NCI-H146 (cell line): ENCODE data around the gene KRTAP10-10.
"Not testable (repeated sequence)": the region's sequence is repeated elsewhere in the genome, so short reads cannot be mapped to it uniquely, and the experiment has no call there.

Experiments
- DNase-seq: peaks from one replicate; lab custom pipeline; 2025; lab: John Stamatoyannopoulos, UW

The KRTAP10-10 gene

DNA sequence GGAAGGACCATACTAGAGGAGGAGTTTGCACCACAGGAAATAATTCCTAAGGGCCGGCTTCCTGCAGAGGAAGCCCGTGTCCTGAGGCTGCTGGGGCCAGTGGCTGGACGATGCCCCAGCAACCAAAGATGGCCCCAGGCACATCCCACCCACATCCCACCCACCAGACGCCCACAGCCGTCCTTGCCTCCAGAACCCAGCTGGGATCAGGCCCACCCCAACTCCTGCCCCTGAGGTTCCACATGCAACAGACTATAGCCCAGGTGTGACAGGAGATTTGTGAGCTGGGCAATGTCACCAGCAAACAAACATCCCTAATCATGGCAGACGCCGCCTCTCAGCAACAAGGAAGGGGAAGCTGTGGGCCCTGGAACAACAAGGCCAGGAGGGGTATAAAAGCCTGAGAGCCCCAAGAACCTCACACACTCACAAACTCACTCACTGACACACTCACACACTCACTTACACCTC is 10.4 kb upstream of the KRTAP10-10 start, which contains the start of gene KRTAP10-9:
Gene KRTAP10-9 (plus strand): TSS at position 421 of the 471 bp plus-strand sequence. CDS start 79 bp downstream, outside the sequence.
- peak; percentile 80 for DNase-seq

DNA sequence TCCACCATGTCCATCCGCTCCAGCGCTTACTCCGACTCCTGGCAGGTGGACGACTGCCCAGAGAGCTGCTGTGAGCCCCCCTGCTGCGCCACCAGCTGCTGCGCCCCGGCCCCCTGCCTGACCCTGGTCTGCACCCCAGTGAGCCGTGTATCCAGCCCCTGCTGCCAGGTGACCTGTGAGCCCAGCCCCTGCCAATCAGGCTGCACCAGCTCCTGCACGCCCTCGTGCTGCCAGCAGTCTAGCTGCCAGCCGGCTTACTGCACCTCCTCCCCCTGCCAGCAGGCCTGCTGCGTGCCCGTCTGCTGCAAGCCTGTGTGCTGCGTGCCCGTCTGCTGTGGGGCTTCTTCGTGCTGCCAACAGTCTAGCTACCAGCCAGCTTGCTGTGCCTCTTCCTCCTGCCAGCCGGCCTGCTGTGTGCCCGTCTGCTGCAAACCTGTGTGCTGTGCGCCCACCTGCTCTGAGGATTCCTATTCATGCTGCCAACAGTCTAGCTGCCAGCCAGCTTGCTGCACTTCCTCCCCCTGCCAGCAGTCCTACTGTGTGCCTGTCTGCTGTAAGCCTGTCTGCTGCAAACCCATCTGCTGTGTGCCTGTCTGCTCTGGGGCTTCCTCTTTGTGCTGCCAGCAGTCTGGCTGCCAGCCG is 9.9 kb upstream of the KRTAP10-10 start:
- peak; percentile 80 for DNase-seq

DNA sequence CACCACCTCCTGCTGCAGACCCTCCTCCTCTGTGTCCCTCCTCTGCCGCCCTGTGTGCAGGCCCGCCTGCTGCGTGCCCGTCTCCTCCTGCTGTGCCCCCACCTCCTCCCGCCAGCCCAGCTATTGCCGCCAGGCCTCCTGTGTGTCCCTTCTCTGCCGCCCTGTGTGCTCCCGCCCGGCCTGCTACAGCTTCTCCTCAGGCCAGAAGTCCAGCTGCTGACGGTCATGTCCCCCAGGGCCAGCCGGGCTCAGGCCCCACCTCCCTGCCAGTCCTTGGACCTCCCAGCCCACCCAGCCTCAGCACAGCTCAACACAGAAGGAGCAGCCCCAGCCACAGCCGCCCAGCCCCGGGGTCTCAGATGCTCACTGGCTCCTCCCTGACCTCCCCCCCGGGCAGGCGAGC is 9.3 kb upstream of the KRTAP10-10 start:
- DNase-seq: peak; percentile 64

DNA sequence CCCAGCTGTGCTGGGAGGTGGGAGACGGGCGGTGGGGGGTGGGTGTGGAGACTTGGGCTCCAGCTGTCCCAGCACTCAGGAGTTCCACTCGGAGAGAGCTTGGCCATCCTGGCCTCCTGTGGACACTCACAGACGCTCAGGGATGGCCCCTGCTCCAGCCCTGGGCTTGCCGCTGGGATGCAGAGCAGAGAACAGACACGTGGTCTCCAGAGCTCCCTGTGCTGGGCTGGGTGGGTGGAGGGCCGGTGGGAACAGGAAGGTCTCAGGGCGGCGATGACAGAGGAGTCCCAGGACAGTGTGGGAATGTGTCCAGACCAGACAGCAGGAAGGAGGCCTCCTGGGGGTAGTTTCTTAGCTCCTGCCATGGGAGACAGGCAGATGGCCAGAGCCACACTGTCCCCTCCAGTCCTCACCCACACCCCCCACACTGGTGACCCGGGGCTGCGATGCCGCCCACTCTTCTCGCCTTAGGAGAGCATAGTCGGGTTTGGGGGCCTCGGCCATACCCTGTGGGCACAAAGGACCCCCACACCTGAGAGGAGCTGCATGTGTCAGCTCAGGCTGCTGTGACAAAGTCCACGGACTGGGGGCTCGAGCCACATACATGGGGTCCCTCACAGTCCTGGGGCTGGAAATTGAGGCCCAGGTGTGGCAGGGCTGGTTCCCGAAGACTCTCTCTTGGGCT is 8.3 kb upstream of the KRTAP10-10 start:
- DNase-seq: no peak

DNA sequence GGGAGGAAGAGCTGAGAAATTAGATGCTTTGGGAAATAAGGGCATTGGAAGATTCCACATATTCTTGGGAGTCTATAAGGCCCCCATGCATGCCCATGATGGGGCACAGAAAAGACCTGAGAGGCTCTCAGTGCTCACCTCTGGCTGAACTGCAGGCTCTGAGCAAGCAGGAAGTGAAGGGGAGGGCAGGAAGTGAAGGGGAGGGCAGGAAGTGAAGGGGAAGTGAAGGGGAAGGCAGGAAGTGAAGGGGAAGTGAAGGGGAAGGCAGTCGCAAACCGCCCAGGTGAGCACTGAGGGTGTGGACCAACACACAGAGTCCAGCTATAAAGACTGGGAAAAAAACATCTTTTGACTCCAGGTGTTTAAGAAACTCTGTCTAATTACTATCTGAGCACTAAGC is 6.7 kb upstream of the KRTAP10-10 start:
- no peak for DNase-seq

DNA sequence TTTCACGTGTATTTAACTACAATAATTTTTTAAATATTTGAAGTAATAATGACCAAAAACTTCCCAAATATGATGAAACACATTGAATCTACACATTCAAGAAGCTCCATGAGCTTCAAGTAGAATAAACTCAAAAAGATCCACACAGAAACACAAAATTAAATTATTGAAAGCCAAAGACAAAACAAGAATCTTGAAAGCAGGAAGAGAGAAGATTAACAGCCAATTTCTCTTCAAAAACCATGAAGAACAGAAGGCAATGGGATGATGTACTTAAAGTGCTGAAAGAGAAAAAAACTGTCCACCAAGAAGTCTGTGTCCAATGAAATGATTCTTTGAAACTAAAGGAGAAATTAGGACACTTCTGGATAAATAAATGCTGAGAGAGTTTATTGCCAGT is 5.1 kb upstream of the KRTAP10-10 start:
- DNase-seq: no peak

DNA sequence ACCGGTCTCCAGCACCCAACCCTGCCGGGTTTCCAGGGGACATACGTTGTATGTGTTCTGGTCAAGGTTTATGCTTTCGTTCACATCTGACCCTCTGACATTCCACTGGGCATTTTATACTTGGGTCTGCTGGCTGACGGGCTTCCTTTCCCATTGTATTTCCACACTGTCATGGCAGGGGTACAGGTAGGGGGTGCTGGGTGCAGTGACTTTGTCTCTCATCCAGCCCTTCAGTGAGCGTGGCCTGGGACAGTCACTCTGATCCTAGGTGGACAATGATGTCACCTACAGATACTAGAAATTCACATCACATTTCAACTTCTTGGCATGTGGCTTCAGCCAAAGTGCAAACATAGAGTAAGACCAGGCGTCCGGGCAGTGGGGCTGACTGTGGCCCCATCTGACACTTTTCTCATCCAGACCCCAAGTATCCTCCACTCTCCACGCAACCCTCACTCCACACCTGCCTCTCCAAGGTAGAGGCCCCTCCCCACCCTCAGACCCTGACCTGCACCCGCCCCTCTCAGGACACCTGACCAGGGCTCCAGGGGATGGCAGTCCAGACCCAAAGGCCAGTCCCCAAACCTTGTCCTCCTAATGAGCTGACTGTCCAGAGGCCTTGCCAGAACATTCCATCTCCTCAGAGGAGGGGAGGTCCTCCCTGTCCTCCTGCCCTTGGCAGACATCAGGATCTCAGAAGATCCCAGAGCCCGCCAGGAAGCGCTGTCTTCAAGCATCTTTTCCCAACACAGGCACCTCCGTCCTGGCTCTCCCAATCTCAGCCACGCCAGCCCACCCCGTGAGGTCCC is 743 bp upstream of the KRTAP10-10 start:
- no peak for DNase-seq

DNA sequence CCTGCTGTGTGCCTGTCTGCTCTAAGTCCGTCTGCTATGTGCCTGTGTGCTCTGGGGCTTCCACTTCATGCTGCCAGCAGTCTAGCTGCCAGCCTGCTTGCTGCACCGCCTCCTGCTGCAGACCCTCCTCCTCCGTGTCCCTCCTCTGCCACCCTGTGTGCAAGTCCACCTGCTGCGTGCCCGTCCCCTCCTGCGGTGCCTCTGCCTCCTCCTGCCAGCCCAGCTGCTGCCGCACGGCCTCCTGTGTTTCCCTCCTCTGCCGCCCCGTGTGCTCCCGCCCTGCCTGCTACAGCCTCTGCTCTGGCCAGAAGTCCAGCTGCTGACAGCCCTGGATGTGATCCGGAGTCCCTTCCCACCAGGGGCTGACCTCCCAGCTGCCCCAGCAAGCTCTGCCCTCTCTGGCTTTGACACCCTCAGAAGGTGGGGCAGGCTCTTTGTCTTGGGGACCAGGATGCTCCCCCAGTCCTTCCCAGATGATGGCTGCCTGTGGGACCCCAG is 744 bp downstream of the KRTAP10-10 start:
- DNase-seq: peak; percentile 41

DNA sequence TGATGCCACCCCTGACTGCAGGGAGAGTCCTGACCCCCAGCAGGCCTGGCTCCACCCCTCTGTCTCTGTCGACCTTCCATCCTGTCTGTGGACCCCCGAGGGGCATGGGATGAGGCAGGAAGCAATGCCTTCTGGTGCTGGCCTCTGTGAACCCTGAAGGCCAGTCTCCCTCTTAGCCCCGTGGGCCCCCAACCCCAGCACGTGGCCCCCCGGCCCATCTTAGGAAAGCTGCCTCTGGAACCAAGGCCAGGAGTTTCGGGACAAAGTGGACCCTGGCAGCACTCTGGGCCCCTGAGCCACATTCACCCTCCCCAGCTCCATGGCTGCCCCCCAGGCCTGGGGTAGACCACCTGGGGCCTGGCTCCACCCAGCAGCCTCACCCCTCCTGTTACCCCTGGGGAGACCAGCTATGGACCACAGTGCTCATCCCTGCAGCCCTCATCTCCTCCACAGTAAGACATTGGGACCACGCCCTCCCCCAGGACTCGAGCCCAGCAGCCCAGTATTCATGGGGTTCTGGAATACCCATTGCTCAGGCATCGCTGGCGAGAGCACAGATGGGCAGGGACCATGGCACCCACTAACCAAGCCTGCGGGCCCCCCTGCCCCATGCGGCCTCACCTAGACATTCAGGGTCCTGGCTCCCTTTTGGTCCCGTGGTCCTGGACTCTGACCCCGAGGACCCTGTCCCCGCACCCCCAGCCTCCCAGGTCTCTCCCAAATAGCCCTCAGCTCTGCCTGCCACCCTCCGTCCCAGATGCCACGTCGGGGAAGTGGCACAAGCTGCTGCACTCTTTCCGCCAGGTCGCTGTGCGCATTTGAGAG is 1.6 kb downstream of the KRTAP10-10 start:
- DNase-seq: not testable (repeated sequence)

DNA sequence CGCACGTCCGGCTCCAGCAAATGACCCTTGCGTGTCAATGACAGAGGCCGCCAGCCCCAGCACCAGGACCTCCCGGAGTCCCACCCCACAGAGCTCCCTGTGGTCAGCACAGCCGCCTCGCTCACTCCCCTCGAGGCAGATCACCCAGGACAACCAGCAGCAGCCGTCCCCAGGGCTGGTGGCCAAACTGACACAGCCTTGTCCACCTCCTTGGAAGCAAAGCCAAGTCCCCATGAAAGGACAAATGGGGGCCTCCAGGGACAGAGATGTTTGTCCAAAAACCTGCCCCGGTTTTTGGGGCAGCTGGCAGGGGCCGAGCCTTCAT is 2.1 kb downstream of the KRTAP10-10 start:
- DNase-seq: no peak

DNA sequence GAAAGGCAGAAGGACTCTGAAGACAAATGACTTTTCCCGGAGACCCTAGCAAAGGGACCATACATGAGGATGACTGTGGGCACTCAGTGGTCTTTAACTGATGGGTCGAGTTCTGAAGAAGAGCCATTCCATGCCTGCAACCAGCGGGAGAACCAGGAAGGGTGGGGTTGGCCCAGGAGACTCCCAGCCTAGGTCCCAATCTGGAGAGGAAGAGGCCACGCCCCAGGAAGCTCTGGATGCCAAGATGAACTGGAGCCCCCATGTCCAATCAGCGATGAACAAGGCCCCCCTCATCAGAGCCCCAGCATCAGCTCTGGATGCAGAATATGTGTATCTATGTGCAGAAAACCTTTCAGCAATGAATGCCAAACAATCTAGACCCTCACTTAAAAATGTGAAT is 3.6 kb downstream of the KRTAP10-10 start:
- DNase-seq: no peak

DNA sequence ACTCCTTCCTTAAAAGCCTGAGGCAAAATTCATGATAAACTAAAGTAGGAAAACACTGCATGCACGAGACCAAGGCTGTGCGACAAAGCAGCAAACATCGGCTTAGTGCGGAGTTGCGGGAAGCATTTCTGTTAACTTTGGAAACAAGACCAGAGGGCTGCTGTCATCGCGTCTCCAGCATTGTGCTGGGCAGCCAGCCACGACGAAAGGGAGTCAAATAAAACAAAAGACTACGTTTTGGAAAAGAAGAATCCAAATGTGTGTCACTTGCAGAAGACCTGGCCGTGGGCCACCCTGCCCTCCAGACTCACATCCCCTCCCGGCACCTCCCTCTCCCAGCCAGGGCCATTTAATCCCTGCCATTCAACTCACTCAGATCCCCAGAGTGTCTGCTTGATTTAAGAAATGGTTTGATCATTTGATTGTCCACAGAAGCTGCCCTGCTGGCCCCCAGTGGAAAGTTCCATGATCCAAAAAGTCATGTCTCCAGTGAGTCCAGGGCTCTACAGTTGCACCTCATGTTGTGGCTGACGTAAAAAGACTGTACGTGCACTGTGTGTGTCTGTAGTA is 6.7 kb downstream of the KRTAP10-10 start:
- no peak for DNase-seq

DNA sequence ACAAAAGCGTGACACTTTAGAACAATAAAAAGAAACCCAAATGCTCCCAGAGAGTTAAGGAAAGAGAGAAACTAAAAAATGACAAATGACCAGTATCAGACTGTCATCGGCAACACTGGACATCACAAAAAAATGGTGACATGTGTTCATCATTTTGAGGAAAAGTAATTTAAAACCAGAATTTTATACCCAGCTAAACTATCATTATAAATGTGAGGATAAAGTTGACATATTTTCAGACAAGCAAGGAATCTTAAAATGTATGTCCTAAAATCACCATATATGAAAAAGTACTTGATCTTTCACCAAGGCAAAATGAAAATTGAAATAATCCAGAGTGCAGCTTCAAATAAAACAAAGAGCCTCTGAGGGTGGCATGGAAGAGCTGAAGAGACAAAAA is 7.7 kb downstream of the KRTAP10-10 start:
- no peak for DNase-seq

DNA sequence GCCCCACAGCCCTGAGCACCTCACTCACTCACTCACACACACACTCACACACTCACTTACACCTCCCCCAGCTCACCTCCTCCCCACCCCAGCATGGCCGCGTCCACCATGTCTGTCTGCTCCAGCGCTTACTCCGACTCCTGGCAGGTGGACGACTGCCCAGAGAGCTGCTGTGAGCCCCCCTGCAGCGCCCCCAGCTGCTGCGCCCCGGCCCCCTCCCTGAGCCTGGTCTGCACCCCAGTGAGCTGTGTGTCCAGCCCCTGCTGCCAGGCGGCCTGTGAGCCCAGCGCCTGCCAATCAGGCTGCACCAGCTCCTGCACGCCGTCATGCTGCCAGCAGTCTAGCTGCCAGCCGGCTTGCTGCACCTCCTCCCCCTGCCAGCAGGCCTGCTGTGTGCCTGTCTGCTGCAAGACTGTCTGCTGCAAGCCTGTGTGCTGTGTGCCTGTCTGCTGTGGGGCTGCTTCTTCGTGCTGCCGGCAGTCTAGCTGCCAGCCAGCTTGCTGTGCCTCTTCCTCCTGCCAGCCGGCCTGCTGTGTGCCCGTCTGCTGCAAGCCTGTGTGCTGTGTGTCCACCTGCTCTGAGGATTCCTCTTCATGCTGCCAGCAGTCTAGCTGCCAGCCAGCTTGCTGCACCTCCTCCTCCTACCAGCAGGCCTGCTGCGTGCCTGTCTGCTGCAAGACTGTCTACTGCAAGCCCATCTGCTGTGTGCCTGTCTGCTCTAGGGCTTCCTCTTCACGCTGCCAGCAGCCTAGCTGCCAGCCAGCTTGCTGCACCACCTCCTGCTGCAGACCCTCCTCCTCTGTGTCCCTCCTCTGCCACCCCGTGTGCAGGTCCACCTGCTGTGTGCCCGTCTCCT is 9.4 kb downstream of the KRTAP10-10 start, which contains the start of gene KRTAP10-11:
Gene KRTAP10-11 (plus strand): TSS at position 49 of the 856 bp plus-strand sequence. CDS start 45 bp downstream, at position 94.
- peak; percentile 58 for DNase-seq

DNA sequence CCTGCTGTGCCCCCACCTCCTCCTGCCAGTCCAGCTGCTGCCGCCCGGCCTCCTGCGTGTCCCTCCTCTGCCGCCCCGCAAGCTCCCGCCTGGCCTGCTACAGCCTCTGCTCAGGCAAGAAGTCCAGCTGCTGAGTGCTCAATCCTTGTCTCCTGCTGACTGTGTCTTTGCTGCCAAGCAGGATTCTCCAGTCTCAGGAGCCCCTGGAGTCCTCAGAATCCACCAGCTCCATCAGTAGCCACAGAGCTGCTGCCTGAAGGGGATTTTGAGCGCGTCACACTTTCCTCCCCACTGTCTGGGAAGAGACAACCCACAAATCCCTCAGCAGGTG is 10.0 kb downstream of the KRTAP10-10 start:
- DNase-seq: no peak

DNA sequence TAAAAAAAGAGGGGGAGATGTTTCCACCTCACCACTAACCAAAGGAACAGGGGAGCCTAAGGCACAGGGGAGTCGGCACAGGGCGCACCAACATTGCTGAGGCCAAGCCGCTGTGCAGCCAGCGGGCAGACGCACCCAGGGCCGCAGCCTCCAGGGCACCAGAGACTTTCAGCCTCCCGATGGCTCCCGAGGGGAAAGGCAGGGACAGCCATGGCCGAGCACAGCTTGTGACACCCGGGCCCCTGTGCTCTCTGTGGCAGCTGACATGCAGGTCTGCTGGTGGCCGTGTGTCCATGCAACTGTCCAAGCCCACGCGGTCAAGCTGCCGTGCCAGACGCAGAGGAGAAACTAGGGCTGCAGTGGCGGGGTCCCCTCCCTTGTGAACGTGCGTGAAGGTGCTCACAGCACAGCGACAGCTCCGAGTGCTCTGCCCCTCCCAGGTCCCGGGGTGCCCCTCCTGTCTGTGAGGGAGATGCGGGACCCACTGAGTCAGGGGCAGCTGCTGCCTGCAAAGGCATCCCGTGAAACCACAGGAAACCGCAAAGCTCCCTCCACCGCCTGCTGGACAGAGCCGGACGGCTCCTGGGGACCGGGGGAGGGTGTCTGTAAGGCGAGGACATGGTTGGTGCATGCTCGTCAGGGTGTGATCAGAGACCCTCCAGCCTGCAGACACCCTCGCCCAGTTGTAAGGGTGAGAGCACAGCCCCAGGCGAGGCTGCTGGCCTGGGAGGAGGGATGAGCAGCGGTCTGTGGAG is 11.6 kb downstream of the KRTAP10-10 start:
- no peak for DNase-seq

DNA sequence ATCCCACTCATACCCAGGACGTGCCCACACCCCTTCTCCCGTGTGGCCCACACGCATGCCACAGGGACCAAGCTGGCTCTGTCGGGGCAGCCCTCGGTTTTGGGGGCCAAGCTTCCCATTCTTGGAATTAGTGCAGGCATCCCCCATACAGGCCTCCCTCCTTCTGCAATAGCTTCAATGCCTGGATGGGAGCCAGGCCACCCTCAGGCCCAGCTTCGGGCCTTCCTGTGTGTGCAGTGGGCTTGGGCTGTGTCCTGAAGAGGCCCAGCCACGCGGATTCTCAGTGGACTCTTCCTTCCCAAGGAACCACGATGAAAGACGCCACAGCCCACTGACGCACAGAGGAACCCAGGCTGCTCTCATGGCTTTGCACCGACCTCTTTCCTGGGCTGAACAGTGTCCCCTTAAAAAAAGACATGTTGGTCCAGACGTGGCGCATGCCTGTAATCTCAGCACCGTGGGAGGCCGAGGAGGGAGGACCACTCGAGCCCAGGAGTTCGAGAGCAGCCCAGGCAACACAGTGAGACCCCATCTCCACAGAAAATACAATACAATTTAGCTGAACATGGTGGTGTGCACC is 12.5 kb downstream of the KRTAP10-10 start:
- DNase-seq: no peak

DNA sequence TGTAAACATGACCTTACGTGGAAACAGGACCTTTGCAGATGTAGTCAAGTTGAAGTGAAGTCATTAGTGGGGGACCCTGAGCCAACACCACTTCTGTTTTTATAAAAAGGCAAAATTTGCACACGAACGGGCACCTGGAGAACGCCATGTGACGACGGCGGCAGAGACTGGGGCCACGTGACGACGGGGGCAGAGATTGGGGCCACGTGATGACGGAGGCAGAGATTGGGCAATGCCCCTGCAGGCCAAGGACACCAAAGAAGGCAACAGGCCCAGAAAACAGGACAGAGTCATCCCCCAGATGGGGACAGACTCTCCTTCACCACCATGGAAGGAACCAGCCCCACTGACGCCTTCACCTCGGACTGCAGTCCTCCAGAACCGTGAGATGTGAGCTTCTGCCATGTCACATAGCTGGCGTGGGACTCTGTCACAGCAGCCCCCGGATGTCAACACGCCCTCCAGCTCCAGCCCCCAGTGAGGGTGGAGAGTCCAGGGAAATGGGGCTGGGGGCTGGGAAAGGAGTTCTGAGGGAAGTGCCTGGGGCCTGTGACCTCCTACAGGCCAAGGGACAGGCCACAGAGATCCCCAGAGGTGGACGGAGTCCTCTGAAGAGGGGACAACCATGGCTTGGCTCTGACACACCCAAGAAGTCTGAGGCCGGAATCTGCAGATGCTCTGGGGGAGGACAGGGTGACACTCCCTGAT is 13.3 kb downstream of the KRTAP10-10 start:
- DNase-seq: no peak
